HUES48 (cell line): Measurements from ENCODE around the gene FIBP.
"Not testable (repeated sequence)": the region's sequence is repeated elsewhere in the genome, so short reads cannot be mapped to it uniquely, and the experiment has no call there.

Source experiments
- H3K27ac ChIP-seq: one replicate; pipeline ENCODE4 v1.7.0; 2013; ENCODE audit warnings: low read depth, low read length, inconsistent platforms
- H3K27me3 ChIP-seq: 2 replicates; pipeline ENCODE4 v1.6.1; 2013; ENCODE audit warnings: mild to moderate bottlenecking, low read length; ENCODE audit not compliant: control insufficient read depth, insufficient read depth
- H3K36me3 ChIP-seq: 2 replicates; pipeline ENCODE4 v1.6.1; 2013; ENCODE audit warnings: low read length; ENCODE audit not compliant: control insufficient read depth, insufficient read depth
- H3K4me1 ChIP-seq: 2 replicates; pipeline ENCODE4 v1.6.1; 2013; ENCODE audit warnings: mild to moderate bottlenecking, low read length; ENCODE audit not compliant: control insufficient read depth, insufficient read depth
- H3K4me3 ChIP-seq: 2 replicates; pipeline ENCODE4 v1.5.1; 2013; ENCODE audit warnings: mild to moderate bottlenecking, low read depth, low read length
- H3K9ac ChIP-seq: 2 replicates; pipeline ENCODE4 v1.6.1; 2013; ENCODE audit warnings: mild to moderate bottlenecking, low read depth, low read length, moderate library complexity
- H3K9me3 ChIP-seq: 2 replicates; pipeline ENCODE4 v1.6.1; 2013; ENCODE audit warnings: low read length; ENCODE audit not compliant: control insufficient read depth, insufficient read depth

FIBP gene

DNA sequence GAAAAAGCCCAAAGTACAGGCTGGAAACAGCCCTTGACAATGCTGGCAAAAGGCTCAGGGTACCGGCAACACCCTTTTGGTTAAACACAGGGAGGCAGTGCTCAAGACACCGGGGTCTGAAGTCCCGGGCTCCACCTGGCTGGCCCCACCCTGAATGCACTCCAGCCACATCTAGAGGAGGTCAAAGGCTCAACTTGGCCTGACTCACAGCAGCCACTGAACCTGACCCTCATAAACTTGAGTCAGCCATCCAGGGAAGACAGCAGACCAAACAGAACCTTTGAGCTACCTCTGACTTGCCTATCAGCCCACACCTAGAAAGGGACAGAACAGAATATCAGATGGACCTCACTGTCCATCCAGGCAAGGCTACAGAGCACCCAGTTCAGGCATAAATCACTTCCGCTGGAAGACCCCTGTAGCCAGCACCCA, 34.1 kb downstream of the FIBP start:
- H3K4me3 ChIP-seq, result no peak overlapping the region
- peaks cover 36% of the 10 kb centered on the region for H3K36me3 ChIP-seq
- H3K9me3 ChIP-seq, result 0 out of 2 replicates have a peak, but pooled peaks cover 2% of the 10 kb centered on the region
- no peaks in the 10 kb centered on the region for H3K27me3 ChIP-seq
- H3K4me1 ChIP-seq, result peaks cover 6% of the 10 kb centered on the region
- peak overlapping the region; percentile 33 for H3K27ac ChIP-seq
- no peak overlapping the region for H3K9ac ChIP-seq

DNA sequence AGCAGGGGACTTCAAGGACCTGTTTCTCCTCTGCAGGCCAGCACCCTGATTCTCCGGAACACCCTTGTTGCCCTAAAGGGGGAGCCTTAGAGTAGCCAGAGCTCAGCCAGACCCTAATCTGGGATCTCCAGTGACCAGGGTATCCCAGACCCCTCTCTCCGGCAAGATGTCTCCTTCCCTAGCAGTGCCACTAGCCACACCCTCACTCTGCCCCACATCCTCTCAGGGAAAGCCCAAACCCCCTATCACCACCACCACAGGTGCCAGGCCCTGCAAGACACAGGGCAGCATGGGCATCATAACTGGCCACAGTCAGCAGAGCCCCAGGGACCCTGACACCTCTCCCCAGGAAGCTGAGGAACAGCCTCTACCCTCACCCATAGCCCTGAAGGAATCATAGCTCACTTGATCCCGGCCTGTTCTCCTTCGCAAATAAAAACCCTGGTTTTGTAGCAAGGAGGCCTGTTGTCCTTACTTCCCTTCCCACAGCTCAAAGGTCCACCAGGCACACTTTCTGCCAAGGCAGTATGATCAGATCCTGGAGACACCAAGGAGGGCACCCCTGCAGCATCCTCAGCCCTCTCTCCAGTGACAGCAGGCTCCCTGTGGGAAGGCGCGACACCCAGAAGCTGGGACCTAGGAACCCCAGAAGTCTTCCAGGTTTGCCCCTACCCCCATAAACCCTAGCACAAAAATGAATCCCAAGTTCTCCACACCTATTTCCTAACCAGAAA, 34.9 kb downstream of the FIBP start:
- Histone ChIP-seq H3K36me3 (peaks cover 36% of the 10 kb centered on the region), H3K27ac (peak overlapping the region; percentile 22), H3K4me3 (no peak overlapping the region), H3K4me1 (peaks cover 6% of the 10 kb centered on the region), H3K27me3 (no peaks in the 10 kb centered on the region), H3K9me3 (0 out of 2 replicates have a peak, but pooled peaks cover 2% of the 10 kb centered on the region), H3K9ac (no peak overlapping the region)

DNA sequence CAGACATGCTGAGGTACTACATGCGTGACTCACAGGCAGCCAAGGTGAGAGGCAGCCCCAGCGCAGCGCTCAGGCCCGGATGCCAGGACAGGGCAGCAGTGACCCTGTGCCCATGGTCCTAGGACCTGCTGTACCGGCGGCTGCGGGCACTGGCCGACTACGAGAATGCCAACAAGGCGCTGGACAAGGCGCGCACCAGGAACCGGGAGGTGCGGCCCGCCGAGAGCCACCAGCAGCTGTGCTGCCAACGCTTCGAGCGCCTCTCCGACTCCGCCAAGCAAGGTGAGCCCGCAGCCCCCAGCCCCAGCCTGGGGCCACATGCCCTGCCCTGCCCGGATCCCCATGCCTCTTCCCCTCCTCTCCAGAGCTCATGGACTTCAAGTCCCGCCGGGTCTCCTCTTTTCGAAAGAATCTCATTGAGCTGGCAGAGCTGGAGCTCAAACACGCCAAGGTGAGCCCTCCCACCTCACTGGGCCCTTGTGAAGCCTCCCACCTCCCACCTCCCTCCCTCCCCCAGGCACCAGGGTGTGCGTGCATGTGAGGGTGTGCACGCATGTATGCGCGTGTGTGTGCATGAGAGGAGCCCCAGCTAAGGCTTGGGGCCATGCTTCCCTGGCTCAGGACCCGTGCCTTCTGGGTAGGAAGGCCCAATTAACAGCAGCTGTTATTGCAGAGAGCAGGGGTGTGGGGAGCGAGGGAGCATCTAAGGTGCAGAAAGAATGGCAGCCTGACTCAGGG, 35.6 kb downstream of the FIBP start:
- Histone ChIP-seq H3K9ac (no peak overlapping the region), H3K9me3 (0 out of 2 replicates have a peak, but pooled peaks cover 2% of the 10 kb centered on the region), H3K36me3 (peaks cover 36% of the 10 kb centered on the region), H3K4me3 (no peak overlapping the region), H3K27me3 (no peaks in the 10 kb centered on the region), H3K27ac (peak overlapping the region; percentile 3), H3K4me1 (peaks cover 6% of the 10 kb centered on the region)

DNA sequence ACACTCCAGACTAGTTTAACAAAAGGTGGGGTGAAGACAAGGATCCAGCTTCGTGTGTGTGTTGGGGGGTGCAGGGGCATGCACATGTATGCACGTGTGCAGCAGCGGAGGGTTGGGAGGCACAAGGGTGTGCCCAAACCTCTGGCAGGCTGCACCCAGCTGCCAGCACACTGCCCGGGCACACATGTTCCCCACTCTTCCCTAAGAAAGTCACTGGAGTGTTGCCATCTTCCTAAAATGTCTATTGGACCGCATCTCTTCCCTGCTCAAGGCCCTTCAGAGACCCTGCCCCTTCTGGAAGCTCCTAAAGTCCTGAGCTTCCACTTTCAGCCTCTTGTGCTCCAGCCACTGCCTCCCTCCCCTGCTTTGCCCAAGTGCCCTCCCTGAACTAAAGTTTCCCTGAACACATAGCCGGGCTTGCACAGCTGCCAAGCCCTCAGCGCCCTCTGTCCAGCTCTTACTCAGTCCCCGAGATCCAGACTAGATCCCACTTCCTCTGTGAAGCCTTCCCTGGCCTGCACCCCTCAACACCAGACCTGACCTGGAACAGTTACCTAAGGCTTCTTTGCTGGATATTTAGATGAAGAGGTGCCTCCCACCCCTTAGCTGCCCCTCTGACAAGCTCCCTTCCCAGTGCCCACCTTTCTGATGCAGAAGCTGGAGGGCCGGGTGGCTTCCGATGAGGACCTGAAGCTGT, 36.3 kb downstream of the FIBP start:
- H3K9me3 ChIP-seq, result 0 out of 2 replicates have a peak, but pooled peaks cover 2% of the 10 kb centered on the region
- peak overlapping the region; percentile 52 for H3K27ac ChIP-seq
- no peaks in the 10 kb centered on the region for H3K27me3 ChIP-seq
- H3K4me1 ChIP-seq, result peaks cover 6% of the 10 kb centered on the region
- H3K36me3 ChIP-seq, result peaks cover 36% of the 10 kb centered on the region
- no peak overlapping the region for H3K4me3 ChIP-seq
- H3K9ac ChIP-seq, result no peak overlapping the region

DNA sequence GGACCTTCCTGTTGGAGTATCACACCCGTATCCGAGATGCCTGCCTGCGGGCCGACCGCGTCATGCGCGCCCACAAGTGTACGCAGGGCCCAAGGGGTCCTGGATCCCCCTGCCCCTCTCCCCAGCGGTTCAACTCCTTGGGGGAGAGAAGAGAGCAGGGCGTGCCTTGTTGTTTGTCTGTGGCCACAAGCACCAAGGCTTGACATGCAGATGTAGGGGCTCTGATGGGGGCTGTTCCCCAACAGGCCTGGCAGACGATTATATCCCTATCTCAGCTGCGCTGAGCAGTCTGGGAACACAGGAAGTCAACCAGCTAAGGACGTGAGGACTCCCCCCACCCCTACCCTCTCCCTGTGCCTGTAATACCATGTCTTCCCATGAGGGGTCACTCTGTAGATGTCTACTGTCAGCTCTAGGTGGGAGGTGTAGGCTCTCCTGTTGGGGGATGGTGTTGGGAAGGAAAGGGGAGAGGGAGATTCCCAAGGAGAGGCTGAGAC, 37.1 kb downstream of the FIBP start:
- no peak overlapping the region for H3K27ac ChIP-seq

DNA sequence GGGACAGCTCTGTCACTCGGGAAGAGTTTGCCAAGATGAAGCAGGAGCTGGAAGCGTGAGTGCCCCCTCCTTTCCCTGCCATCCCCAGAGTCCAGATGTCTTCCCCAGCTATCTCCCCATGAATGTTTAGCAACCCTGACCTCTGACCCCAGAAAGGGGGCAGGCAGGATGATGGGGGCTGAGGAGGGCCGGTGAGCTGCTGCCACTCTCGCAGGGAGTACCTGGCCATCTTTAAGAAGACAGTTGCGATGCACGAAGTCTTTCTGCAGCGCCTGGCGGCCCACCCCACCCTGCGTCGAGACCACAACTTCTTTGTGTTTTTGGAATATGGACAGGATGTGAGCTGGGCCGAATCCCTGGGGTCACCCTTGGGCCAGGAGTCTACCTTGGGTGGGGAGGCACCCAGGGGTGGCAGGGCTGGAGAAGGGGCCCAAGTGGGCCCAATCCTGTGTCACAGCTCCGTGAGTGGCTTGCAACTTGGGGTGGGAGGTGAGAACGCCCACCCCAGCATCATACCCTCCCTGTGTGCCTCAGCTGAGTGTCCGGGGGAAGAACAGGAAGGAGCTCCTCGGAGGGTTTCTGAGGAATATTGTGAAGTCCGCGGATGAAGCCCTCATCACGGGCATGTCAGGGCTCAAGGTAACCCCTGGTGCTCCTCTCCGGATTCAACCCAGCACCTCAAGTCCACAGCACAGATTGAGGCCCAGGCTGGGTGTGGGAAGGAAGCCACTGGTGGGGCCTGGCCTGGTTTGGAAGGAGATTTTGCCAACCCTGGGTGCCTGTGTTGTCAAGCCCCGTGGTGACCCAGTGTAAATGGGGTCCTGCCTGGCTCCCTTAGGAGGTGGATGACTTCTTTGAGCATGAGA, 37.8 kb downstream of the FIBP start:
- H3K27ac ChIP-seq, result no peak overlapping the region
- no peak overlapping the region for H3K4me3 ChIP-seq
- H3K27me3 ChIP-seq, result no peaks in the 10 kb centered on the region
- H3K4me1 ChIP-seq, result no peaks in the 10 kb centered on the region
- no peak overlapping the region for H3K9ac ChIP-seq
- H3K9me3 ChIP-seq, result 0 out of 2 replicates have a peak, but pooled peaks cover 2% of the 10 kb centered on the region
- H3K36me3 ChIP-seq, result peaks cover 26% of the 10 kb centered on the region

More for the DNA sequence above, 37.1 kb downstream of the FIBP start:
- H3K4me3 ChIP-seq, result no peak overlapping the region
- no peaks in the 10 kb centered on the region for H3K27me3 ChIP-seq
- H3K4me1 ChIP-seq, result peaks cover 3% of the 10 kb centered on the region
- 0 out of 2 replicates have a peak, but pooled peaks cover 2% of the 10 kb centered on the region for H3K9me3 ChIP-seq
- no peak overlapping the region for H3K9ac ChIP-seq
- H3K36me3 ChIP-seq, result peaks cover 32% of the 10 kb centered on the region

DNA sequence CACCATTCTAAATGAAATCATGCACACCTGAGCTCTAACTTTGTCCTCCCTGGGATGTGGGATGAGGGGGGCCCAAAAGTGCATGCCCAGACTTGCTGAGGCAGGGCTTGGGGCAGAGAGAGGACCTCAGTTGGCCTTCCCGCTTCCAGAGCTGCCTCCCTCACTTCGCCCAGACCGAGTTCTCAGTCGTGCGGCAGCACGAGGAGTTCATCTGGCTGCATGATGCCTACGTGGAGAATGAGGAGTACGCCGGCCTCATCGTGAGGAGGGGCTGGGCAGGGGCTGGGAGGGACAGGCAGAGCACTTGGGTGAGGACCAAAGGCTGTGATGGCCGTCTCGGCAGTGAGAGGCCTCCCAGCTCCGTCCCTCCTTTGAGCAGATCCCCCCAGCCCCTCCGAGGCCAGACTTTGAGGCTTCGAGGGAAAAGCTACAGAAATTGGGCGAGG, 38.5 kb downstream of the FIBP start:
- Histone ChIP-seq H3K27ac (no peak overlapping the region), H3K4me1 (no peaks in the 10 kb centered on the region), H3K9me3 (0 out of 2 replicates have a peak, but pooled peaks cover 2% of the 10 kb centered on the region), H3K9ac (no peak overlapping the region), H3K4me3 (no peak overlapping the region), H3K27me3 (no peaks in the 10 kb centered on the region), H3K36me3 (peaks cover 19% of the 10 kb centered on the region)

DNA sequence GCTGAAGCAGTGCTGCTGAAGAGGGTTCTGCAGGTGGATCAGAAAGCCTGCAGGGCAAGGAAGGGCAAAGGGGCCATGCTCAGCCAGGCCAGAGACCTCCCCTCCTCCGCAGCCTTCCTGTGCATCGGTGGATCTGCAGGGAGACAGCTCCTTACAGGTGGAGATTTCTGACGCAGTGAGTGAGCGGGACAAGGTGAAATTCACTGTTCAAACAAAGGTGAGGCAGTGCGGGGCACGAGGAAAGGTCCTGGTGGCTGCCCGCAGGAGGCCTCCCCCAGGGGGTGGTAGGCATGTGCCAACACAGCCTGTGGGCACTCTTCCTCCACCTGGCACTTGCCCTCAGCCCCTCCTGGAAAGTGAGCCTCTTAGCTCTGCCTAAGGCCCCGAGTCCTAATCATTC, 38.9 kb downstream of the FIBP start:
- Histone ChIP-seq H3K9ac (no peak overlapping the region), H3K36me3 (peaks cover 15% of the 10 kb centered on the region), H3K9me3 (0 out of 2 replicates have a peak, but pooled peaks cover 2% of the 10 kb centered on the region), H3K4me1 (no peaks in the 10 kb centered on the region), H3K4me3 (no peak overlapping the region), H3K27ac (no peak overlapping the region), H3K27me3 (no peaks in the 10 kb centered on the region)

DNA sequence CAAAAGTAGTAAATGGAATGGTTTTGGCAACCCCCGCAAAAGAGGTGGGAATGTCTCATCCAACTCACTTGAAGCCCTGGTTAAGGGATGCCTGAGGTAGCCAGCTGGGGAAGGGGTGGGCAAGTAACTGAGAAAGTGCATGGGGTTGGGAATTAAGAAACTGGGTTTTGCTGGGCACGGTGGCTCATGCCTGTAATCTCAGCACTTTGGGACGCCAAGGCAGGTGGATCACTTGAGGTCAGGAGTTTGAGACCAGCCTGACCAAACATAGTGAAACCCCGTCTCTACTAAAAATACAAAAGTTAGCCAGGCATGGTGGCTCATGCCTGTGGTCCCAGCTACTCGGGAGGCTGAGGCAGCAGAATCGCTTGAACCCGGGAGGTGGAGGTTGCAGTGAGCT, 39.6 kb downstream of the FIBP start:
- H3K27ac ChIP-seq, H3K4me3 ChIP-seq, H3K36me3 ChIP-seq, H3K27me3 ChIP-seq, H3K9me3 ChIP-seq, H3K9ac ChIP-seq, H3K4me1 ChIP-seq: not testable (repeated sequence)

DNA sequence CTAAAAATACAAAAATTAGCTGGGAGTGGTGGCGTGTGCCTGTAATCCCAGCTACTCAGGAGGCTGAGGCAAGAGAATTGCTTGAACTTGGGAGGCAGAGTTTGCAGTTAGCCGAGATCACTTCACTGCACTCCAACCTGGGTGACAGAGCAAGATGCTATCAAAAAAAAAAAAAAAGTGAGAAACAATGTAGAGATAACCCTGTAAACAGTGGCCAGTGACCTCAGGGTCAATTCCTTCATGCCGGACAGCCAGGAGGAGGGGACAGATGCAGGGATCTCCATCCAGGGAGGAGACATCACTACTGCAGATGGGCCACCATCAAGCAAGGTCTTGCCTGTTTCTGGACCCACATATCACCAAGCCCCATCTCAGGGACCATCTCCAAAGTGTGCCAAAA, 40.5 kb downstream of the FIBP start:
- H3K9ac ChIP-seq, result no peak overlapping the region

More for the DNA sequence above, 40.5 kb downstream of the FIBP start:
- Histone ChIP-seq H3K9me3 (0 out of 2 replicates have a peak, but pooled peaks cover 2% of the 10 kb centered on the region), H3K4me1 (no peaks in the 10 kb centered on the region), H3K4me3 (no peak overlapping the region), H3K36me3 (no peaks in the 10 kb centered on the region; the same call in 1 of the 2 replicates), H3K27me3 (no peaks in the 10 kb centered on the region), H3K27ac (no peak overlapping the region)
